ENCODE data around the gene MXD4.

The MXD4 gene

DNA sequence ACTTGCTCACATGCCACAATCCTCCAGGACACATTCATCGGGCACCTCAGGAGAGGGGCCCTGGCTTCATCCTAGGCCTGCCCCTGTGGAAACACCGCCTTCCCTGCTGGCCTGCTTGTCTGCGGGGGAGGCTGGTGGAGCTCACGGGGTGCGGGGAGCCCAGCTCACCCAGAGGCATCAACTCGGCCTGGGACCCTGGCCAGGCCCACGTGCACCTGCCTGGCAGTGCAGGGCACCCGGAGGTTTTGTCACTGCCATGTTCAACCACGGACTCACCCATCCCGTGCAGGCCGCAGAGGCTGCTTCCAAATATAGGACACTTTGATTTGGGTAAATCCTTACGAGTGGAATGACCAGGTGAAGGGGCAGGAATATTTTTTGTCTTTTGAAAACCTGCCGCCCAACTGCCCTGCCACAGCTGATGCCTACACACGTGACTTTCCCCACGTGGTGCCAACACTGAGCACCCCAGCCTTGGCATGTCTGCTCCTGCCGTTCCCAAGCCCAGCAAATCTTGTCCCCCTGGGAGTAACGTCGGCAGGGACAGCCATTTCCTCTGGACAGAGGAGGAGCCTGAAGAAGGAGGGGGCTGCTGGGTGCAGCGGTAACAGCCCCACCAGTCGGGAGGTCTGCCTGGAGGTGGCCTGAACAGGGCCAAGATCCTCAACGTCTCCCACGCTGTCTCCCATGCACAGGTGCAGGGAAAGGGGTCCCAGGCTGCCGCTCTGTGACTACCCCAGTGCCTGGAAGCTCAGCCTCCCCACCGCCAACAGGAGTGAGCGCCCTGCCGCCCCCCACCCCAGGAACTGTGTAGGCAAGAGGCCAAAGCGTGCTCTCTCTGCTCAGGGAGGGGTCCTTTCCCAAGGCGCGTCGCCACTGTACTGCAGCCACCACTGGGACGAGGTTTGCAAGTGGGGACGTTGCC lies 8.5 kb downstream of the MXD4 start:
- TF ChIP-seq, protein P1, sequence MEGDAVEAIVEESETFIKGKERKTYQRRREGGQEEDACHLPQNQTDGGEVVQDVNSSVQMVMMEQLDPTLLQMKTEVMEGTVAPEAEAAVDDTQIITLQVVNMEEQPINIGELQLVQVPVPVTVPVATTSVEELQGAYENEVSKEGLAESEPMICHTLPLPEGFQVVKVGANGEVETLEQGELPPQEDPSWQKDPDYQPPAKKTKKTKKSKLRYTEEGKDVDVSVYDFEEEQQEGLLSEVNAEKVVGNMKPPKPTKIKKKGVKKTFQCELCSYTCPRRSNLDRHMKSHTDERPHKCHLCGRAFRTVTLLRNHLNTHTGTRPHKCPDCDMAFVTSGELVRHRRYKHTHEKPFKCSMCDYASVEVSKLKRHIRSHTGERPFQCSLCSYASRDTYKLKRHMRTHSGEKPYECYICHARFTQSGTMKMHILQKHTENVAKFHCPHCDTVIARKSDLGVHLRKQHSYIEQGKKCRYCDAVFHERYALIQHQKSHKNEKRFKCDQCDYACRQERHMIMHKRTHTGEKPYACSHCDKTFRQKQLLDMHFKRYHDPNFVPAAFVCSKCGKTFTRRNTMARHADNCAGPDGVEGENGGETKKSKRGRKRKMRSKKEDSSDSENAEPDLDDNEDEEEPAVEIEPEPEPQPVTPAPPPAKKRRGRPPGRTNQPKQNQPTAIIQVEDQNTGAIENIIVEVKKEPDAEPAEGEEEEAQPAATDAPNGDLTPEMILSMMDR (IDR thresholded peaks at IDR 0.05; ENCODE audit: insufficient read depth, low read depth, low read length, missing control alignments), result no peak
- H3K4me3 ChIP-seq (ENCODE audit: low read depth, low read length), result no peak overlapping the region
- DNase-seq (ENCODE audit: low read depth), result no peak

DNA sequence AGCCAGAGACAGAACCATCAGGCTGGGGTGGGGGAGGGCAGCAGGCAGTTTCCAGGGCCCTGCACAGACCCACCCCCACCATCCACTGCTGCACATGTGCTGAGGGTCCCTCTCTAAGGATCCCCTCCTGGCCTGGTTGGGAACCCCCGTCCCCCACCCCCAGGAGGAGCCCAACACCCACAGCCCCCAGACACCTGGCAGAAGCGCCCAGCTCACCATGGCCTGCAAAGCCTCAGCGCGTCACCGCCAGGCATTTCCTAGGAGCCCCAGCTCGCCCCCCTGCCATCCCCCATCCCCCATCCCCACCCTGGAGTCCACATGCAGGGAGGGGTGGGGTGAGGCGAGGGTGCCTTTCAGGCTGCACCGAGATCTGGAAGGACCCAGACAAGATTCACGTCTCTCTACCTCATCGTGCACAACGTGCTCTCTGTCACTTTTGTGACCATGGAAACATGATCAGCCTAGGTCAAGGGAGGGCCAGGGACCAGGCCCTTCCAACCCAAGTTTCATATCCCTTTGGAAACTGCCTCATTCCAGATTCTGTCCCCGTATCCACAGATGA lies 9.3 kb downstream of the MXD4 start:
- H3K4me3 ChIP-seq (ENCODE audit: low read depth, low read length), result no peak overlapping the region
- TF ChIP-seq, protein P1 (IDR thresholded peaks at IDR 0.05; ENCODE audit: insufficient read depth, low read depth, low read length, missing control alignments), result no peak
- no peak for DNase-seq (ENCODE audit: low read depth)

GRCh38 chr4:2251795-2252529 lies 9.9 kb downstream of the MXD4 start:
- DNase-seq (ENCODE audit: low read depth), result no peak
- no peak overlapping the region for H3K4me3 ChIP-seq (ENCODE audit: low read depth, low read length)
- TF ChIP-seq, protein P1 (IDR thresholded peaks at IDR 0.05; ENCODE audit: insufficient read depth, low read depth, low read length, missing control alignments), result no peak

DNA sequence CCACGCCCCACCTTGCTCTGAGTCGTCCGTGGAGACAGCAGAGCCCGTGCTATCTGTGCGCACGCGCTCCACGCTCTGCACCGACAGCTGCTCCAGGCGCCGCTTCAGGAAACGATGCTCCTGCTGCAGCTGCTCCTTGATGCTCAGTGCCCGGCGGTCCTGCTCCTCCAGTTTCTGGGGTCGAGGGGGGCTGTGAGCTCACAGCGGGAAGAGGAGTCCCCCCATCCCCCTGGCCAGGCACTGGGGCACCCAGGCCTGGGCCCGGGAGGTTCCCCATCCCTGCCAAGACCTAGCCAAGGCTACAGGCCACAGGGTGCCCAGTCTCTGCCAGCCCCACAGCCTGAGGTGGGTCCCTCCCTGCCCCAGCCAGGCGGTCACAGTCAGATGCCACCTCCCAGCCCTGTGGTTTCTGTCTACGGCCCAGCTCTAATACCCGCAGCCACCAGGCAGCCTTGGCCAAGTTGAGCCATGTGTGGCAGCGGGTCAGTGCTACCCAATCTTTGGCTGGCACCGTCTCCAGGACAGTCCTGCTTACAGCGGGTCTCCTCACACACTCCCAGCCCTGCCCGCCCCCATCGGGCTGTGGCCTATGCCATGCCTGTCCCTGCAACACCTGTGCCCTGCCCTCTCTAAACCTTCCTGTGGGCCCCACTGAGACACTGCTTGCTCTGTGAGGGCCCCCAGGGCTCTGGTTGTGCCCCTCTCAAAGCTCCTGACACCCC lies 10.7 kb downstream of the MXD4 start:
- no peak for DNase-seq (ENCODE audit: low read depth)
- TF ChIP-seq, protein P1 (IDR thresholded peaks at IDR 0.05; ENCODE audit: insufficient read depth, low read depth, low read length, missing control alignments), result no peak
- no peak overlapping the region for H3K4me3 ChIP-seq (ENCODE audit: low read depth, low read length)

DNA sequence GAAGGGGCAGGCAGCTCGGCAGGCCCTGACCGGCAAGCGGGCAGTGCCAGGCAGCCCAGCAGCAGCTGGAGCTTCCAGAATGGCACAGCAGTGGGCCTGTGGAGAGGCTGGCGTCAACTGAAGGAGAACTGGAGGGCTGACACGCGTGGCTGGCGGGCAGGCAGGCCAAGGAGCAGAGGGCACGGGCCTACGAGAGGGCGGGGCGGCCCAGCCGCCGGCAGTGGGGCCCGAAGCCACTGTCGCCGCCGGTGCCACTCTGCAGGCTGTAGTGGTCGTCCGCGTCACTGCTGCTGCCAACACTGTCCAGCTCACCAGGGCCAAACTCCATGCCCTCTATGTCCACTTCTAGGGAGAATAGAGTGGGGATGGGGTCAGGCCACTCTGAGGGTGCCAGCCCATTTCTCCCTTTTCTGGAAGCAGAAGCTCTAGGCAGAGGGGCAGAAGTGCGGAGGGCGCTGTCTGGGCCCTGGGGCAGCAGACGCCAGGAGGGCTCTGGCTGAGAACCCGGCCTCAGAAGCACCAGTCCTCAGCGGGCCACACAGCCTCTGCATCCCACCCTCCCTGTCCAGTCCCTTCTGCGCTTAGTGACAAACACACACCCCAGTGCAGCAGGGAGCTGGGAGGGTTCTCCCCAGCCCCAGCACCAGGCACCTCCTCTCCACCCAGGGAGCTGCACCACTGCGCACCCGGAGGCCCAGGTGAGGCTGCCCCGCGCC lies 11.4 kb downstream of the MXD4 start:
- DNase-seq (ENCODE audit: low read depth), result no peak
- TF ChIP-seq, protein P1 (IDR thresholded peaks at IDR 0.05; ENCODE audit: insufficient read depth, low read depth, low read length, missing control alignments), result no peak
- H3K4me3 ChIP-seq (ENCODE audit: low read depth, low read length), result no peak overlapping the region

All from GM12865 (cell line).